ENCODE results near the gene LIMCH1. TPM values are rescaled to one million over a fixed set of nuclear protein-coding genes. Genes with fewer than 3 reads are reported as not detected.
"Not testable (repeated sequence)": the region's sequence is repeated elsewhere in the genome, so short reads cannot be mapped to it uniquely, and the experiment has no call there.

Gene LIMCH1
- total RNA-seq, 1 experiment from 2014 or later, result 10.4 TPM

DNA sequence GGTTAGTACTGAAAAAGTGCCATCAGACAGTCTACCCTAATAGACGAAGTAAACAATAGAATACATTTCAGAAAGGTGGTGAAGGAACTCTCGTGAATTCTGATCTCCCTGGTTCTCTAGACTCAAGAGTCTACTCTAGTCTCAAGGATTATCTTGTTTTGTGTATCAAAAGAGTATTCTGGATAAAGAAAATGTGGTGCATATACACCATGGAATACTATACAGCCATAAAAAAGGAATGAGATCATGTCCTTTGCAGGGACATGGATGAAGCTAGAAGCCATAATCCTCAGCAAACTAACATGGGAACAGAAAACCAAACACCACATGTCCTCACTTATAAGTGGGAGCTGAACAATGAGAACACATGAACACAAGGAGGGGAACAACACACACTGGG is 173.7 kb downstream of the LIMCH1 start:
- H3K9ac ChIP-seq (ENCODE audit: low read length); H3K27ac ChIP-seq (ENCODE audit: low read depth, low read length); BruUV-seq (replicated peaks); H3K9me3 ChIP-seq (ENCODE audit: control insufficient read depth in 1 of 2, insufficient read depth in 1 of 2, low read depth in 1 of 2, low read length in 2 of 2); H3K79me2 ChIP-seq (ENCODE audit: insufficient read depth, low read length); CTCF ChIA-PET; H2AFZ ChIP-seq (ENCODE audit: low read depth, low read length, poor library complexity, severe bottlenecking); DNase-seq (ENCODE audit: low read depth, low spot score); H3K9me2 ChIP-seq (ENCODE audit: insufficient read depth); ATAC-seq; H3K4me2 ChIP-seq (ENCODE audit: low read length); H3K4me1 ChIP-seq (ENCODE audit: control insufficient read depth in 1 of 2, insufficient read depth in 2 of 2, low read length in 2 of 2); intact Hi-C loops (cut with micrococcal nuclease); H3K4me3 ChIP-seq (replicated peaks in 1 of 2; ENCODE audit: low read depth in 1 of 2, low read length in 2 of 2); H3K36me3 ChIP-seq (ENCODE audit: control insufficient read depth in 1 of 2, insufficient read depth in 2 of 2, low read length in 2 of 2); POLR2A ChIA-PET; H4K20me1 ChIP-seq (ENCODE audit: insufficient read depth); H3K27me3 ChIP-seq (ENCODE audit: insufficient read depth, low read length); RAD21 ChIA-PET (ENCODE audit: low non-redundant PET in 1 of 2, low total read pairs in 2 of 2, uncharacterized antibody in 2 of 2, unreplicated experiment in 2 of 2): not testable (repeated sequence)

DNA sequence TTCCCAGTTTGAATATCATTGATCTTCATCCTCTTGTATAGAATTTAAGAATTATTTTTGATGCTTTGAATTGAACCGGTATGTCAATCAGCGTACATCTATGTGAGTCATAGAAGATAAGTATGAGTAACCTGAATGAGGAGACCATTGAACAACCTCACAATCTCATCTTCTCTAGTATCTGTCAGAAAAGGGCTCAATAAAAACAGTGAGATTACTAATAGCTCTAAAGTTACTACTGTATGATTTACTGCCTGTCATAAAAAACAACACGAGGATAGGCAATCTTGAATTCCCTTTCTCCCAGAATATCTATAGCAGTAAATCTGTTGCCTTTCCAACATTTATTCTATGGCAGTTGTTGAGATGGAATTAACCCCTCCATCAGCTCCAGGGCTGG is 174.5 kb downstream of the LIMCH1 start:
- ATAC-seq (no peak), DNase-seq (ENCODE audit: low read depth, low spot score) (no peak)
- Histone ChIP-seq H3K36me3 (ENCODE audit: control insufficient read depth in 1 of 2, insufficient read depth in 2 of 2, low read length in 2 of 2) (no peaks in the 10 kb centered on the region), H3K9me2 (ENCODE audit: insufficient read depth) (no peaks in the 10 kb centered on the region), H3K9ac (ENCODE audit: low read length) (no peak overlapping the region), H3K4me1 (ENCODE audit: control insufficient read depth in 1 of 2, insufficient read depth in 2 of 2, low read length in 2 of 2) (0 out of 4 replicates have a peak, but pooled peaks cover 0 to 4% of the 10 kb centered on the region in 2 experiments), H3K27ac (ENCODE audit: low read depth, low read length) (no peak overlapping the region), H3K27me3 (ENCODE audit: insufficient read depth, low read length) (no peaks in the 10 kb centered on the region), H3K79me2 (ENCODE audit: insufficient read depth, low read length) (no peaks in the 10 kb centered on the region), H3K9me3 (ENCODE audit: control insufficient read depth in 1 of 2, insufficient read depth in 1 of 2, low read depth in 1 of 2, low read length in 2 of 2) (no peaks in the 10 kb centered on the region), H4K20me1 (ENCODE audit: insufficient read depth) (no peaks in the 10 kb centered on the region), H2AFZ (ENCODE audit: low read depth, low read length, poor library complexity, severe bottlenecking) (no peak overlapping the region), H3K4me2 (ENCODE audit: low read length) (no peak overlapping the region), H3K4me3 (replicated peaks in 1 of 2; ENCODE audit: low read depth in 1 of 2, low read length in 2 of 2) (no peak overlapping the region)
- TF ChIP-seq POLR2A (IDR thresholded peaks at IDR 0.05; ENCODE audit: borderline replicate concordance, extremely low read depth, insufficient read depth, insufficient read length) (no peak), ZFX (IDR thresholded peaks at IDR 0.05) (no peak), EZH2 (IDR thresholded peaks at IDR 0.05) (no peak), SP1 (IDR thresholded peaks at IDR 0.05; ENCODE audit: low read depth) (no peak), EGR1 (IDR thresholded peaks at IDR 0.05; ENCODE audit: low read depth) (no peak), FOSL1 (IDR thresholded peaks at IDR 0.05; ENCODE audit: low read depth) (no peak), RAD21 (IDR thresholded peaks at IDR 0.05; ENCODE audit: low read depth) (no peak), YY1 (IDR thresholded peaks at IDR 0.05; ENCODE audit: extremely low read depth, insufficient replicate concordance, low read depth, low read length) (no peak), SRF (IDR thresholded peaks at IDR 0.05; ENCODE audit: low read depth) (no peak)
- TF ChIP-seq, protein P1, sequence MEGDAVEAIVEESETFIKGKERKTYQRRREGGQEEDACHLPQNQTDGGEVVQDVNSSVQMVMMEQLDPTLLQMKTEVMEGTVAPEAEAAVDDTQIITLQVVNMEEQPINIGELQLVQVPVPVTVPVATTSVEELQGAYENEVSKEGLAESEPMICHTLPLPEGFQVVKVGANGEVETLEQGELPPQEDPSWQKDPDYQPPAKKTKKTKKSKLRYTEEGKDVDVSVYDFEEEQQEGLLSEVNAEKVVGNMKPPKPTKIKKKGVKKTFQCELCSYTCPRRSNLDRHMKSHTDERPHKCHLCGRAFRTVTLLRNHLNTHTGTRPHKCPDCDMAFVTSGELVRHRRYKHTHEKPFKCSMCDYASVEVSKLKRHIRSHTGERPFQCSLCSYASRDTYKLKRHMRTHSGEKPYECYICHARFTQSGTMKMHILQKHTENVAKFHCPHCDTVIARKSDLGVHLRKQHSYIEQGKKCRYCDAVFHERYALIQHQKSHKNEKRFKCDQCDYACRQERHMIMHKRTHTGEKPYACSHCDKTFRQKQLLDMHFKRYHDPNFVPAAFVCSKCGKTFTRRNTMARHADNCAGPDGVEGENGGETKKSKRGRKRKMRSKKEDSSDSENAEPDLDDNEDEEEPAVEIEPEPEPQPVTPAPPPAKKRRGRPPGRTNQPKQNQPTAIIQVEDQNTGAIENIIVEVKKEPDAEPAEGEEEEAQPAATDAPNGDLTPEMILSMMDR (IDR thresholded peaks at IDR 0.05 in 2 of 3, conservative IDR thresholded peaks at IDR 0.05 in 1 of 3; ENCODE audit: borderline replicate concordance in 1 of 3, insufficient read depth in 1 of 3, low read depth in 2 of 3, low read length in 2 of 3), result no peak
- TF ChIP-seq, protein P2, sequence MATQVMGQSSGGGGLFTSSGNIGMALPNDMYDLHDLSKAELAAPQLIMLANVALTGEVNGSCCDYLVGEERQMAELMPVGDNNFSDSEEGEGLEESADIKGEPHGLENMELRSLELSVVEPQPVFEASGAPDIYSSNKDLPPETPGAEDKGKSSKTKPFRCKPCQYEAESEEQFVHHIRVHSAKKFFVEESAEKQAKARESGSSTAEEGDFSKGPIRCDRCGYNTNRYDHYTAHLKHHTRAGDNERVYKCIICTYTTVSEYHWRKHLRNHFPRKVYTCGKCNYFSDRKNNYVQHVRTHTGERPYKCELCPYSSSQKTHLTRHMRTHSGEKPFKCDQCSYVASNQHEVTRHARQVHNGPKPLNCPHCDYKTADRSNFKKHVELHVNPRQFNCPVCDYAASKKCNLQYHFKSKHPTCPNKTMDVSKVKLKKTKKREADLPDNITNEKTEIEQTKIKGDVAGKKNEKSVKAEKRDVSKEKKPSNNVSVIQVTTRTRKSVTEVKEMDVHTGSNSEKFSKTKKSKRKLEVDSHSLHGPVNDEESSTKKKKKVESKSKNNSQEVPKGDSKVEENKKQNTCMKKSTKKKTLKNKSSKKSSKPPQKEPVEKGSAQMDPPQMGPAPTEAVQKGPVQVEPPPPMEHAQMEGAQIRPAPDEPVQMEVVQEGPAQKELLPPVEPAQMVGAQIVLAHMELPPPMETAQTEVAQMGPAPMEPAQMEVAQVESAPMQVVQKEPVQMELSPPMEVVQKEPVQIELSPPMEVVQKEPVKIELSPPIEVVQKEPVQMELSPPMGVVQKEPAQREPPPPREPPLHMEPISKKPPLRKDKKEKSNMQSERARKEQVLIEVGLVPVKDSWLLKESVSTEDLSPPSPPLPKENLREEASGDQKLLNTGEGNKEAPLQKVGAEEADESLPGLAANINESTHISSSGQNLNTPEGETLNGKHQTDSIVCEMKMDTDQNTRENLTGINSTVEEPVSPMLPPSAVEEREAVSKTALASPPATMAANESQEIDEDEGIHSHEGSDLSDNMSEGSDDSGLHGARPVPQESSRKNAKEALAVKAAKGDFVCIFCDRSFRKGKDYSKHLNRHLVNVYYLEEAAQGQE (IDR thresholded peaks at IDR 0.05; ENCODE audit: low read depth), result no peak
- POLR2A ChIA-PET, result no interaction called here
- RAD21 ChIA-PET (ENCODE audit: low non-redundant PET in 1 of 2, low total read pairs in 2 of 2, uncharacterized antibody in 2 of 2, unreplicated experiment in 2 of 2), result no interaction called here
- no TSS peak for BruUV-seq (replicated peaks)
- CTCF ChIA-PET, result no interaction called here
- intact Hi-C loops (cut with micrococcal nuclease), result no loop called here
